Epithelial cell of alveolus of lung (primary cell): ENCODE results near the gene ETS2. TPM values are rescaled to one million over a fixed set of nuclear protein-coding genes. Genes with fewer than 3 reads are reported as not detected.

Experiments
- total RNA-seq: library from RNA; depleted of rRNA; stranded (reverse); fragments of >200 nt; gene quantifications from 2 replicates; pipeline ENCODE4 v1.2.1, GENCODE V29; 2015

ETS2 gene
- 47.8 and 66.7 TPM in 2 replicates for total RNA-seq

GRCh38 chr21:38805328-38806152, at the start of gene ETS2:
ETS2 (plus strand) TSS chr21:38805929; CDS start chr21:38810035, 4,106 bp downstream.

